Caco-2 (cell line): ENCODE measurements around the gene CCDC188. TPM values are rescaled to one million over a fixed set of nuclear protein-coding genes. Genes with fewer than 3 reads are reported as not detected.

Experiments
- BruUV-seq: library from RNA; stranded (reverse); fragments of 400-500 nt; replicated peaks from 2 replicates; lab custom pipeline; 2021; lab: Mats Ljungman, UMichigan
- CTCF ChIA-PET: fragments of 300-600 bp; sonication (Branson Sonifier 250); formaldehyde crosslinking; loops from one replicate; lab custom pipeline; 2022; ENCODE audit warnings: antibody characterized with exemption; lab: Charles Lee
- POLR2A ChIA-PET: fragments of 300-600 bp; sonication (Branson Sonifier 250); formaldehyde crosslinking; loops from one replicate; lab custom pipeline; 2022; ENCODE audit warnings: antibody characterized with exemption; lab: Charles Lee
- DNase-seq, 2 experiments: peaks; one replicate each; pipeline versions ENCODE4 v3.0.0 to v3.0.0-alpha.2; 2020 to 2022
- H3K27me3 ChIP-seq: replicated peaks from 2 replicates; pipeline ENCODE4 v1.6.0; 2011; ENCODE audit warnings: low read length; ENCODE audit not compliant: control insufficient read depth, insufficient read depth
- H3K36me3 ChIP-seq: 2 replicates; pipeline ENCODE4 v1.5.1; 2011; ENCODE audit warnings: low read length; ENCODE audit not compliant: control insufficient read depth, insufficient read depth
- H3K4me1 ChIP-seq: fragments of 250-450 bp; sonication (Bioruptor Pico); 2 replicates; pipeline ENCODE4 v1.5.1; 2020; ENCODE audit warnings: mild to moderate bottlenecking
- H3K4me3 ChIP-seq: 2 replicates; pipeline ENCODE4 v1.5.1; 2011; ENCODE audit warnings: low read depth, mild to moderate bottlenecking, control low read depth, low read length
- H3K9me3 ChIP-seq: fragments of 250-450 bp; sonication (Bioruptor Pico); 2 replicates; pipeline ENCODE4 v1.5.1; 2020; ENCODE audit warnings: mild to moderate bottlenecking, moderate library complexity
- H3K27ac Mint-ChIP-seq: one replicate; pipeline ENCODE4 v1.8.0; 2022; ENCODE audit warnings: mixed read lengths; ENCODE audit not compliant: unreplicated experiment
- H3K27me3 Mint-ChIP-seq: one replicate; pipeline ENCODE4 v1.8.0; 2022; ENCODE audit warnings: mixed read lengths; ENCODE audit not compliant: insufficient read depth, unreplicated experiment
- H3K36me3 Mint-ChIP-seq: one replicate; pipeline ENCODE4 v1.8.0; 2022; ENCODE audit warnings: mild to moderate bottlenecking, mixed read lengths; ENCODE audit not compliant: insufficient read depth, unreplicated experiment
- H3K4me1 Mint-ChIP-seq: one replicate; pipeline ENCODE4 v1.8.0; 2022; ENCODE audit warnings: low read depth, mixed read lengths; ENCODE audit not compliant: unreplicated experiment
- H3K4me3 Mint-ChIP-seq: one replicate; pipeline ENCODE4 v1.8.0; 2022; ENCODE audit warnings: mild to moderate bottlenecking, moderate library complexity, mixed read lengths; ENCODE audit not compliant: unreplicated experiment
- H3K9me3 Mint-ChIP-seq: one replicate; pipeline ENCODE4 v1.8.0; 2022; ENCODE audit warnings: mixed read lengths; ENCODE audit not compliant: unreplicated experiment
- intact Hi-C: fragments of 100-400 bp; cut with micrococcal nuclease; formaldehyde crosslinking; loops from one replicate; pipeline ENCODE4 v1.10.0; 2022; ENCODE audit not compliant: unreplicated experiment
- total RNA-seq: library from RNA; stranded (reverse); gene quantifications from 2 replicates; pipeline ENCODE4 v1.2.3, GENCODE V29; 2022
- TF ChIP-seq, protein P1 (sequence below), 2 experiments: fragments of 200-600 bp in 1 of 2; IDR thresholded peaks; 1 replicate in 1 of 2; 2 replicates in 1 of 2; pipeline versions ENCODE4 v1.5.1 to v1.8.0; 2011 to 2022; ENCODE audit warnings: antibody characterized with exemption in 1 of 2, control low read depth in 1 of 2, inconsistent platforms in 1 of 2, low read depth in 1 of 2, low read length in 1 of 2, mild to moderate bottlenecking in 1 of 2, moderate library complexity in 1 of 2; ENCODE audit not compliant: insufficient read depth in 1 of 2, severe bottlenecking in 1 of 2, unreplicated experiment in 1 of 2

CCDC188 gene
- total RNA-seq, 1 experiment from 2014 or later: not detected

DNA sequence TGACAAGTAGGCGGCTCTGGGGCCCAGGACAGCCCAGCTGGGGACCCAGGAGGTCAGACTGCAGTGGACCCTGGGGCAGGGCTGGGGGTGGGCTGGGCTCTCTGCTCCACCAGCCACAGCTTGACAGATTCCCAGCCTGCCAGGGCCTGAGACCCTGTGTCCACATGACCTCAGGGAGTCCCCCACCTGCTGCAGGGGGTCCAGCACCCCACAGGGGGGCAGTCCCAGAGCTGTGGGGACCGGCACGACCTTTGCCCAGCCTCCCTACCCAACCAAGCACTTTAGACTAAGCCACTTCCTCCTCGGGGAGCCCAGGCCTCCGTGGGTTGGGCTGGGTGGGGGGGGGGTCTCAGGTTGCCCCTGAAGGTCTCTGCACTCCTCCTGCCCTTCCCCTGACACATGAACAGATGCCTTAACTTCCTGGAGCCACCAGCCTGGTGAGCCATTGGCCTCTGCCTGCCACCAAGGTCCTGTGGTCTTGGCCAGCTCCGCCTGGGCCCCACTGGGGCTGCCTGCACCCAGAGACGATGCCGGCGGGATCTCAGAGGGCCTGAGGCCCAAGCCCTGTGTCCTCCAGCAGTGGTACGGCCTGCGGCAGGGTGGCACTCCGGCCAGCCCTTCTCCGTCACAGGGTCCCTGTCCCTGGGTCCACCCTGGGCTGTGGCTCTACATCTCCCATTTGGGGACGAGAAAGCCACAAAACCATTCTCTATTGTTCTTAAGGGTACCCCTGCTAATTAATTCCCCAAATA, 3.4 kb downstream of the CCDC188 start:
- DNase-seq: no peak
- Histone ChIP-seq H3K36me3 (no peaks in the 10 kb centered on the region), H3K4me1 (no peaks in the 10 kb centered on the region), H3K4me3 (no peak overlapping the region), H3K27me3 (no peaks in the 10 kb centered on the region), H3K9me3 (no peaks in the 10 kb centered on the region)
- TF ChIP-seq, protein P1, sequence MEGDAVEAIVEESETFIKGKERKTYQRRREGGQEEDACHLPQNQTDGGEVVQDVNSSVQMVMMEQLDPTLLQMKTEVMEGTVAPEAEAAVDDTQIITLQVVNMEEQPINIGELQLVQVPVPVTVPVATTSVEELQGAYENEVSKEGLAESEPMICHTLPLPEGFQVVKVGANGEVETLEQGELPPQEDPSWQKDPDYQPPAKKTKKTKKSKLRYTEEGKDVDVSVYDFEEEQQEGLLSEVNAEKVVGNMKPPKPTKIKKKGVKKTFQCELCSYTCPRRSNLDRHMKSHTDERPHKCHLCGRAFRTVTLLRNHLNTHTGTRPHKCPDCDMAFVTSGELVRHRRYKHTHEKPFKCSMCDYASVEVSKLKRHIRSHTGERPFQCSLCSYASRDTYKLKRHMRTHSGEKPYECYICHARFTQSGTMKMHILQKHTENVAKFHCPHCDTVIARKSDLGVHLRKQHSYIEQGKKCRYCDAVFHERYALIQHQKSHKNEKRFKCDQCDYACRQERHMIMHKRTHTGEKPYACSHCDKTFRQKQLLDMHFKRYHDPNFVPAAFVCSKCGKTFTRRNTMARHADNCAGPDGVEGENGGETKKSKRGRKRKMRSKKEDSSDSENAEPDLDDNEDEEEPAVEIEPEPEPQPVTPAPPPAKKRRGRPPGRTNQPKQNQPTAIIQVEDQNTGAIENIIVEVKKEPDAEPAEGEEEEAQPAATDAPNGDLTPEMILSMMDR (IDR thresholded peaks at IDR 0.05; ENCODE audit: insufficient read depth in 1 of 2, low read depth in 1 of 2, low read length in 1 of 2, severe bottlenecking in 1 of 2, unreplicated experiment in 1 of 2): no peak
- ChIA-PET CTCF (interaction anchor here (0.6 kb wide), 1 partner anchor 198 kb away, joined by 3 read pairs; no protein-coding TSS in a partner anchor), POLR2A (no interaction called here)
- Mint-ChIP-seq H3K27ac (no peak overlapping the region), H3K9me3 (no peaks in the 10 kb centered on the region), H3K4me1 (no peaks in the 10 kb centered on the region), H3K27me3 (no peaks in the 10 kb centered on the region), H3K4me3 (no peak overlapping the region), H3K36me3 (no peaks in the 10 kb centered on the region)
- no TSS peak for BruUV-seq
- intact Hi-C loops: no loop called here

GRCh38 chr22:20146777-20147176, 4.1 kb downstream of the CCDC188 start:
- no peaks in the 10 kb centered on the region for H3K36me3 Mint-ChIP-seq
- no peak overlapping the region for H3K27ac Mint-ChIP-seq
- ChIA-PET POLR2A (no interaction called here), CTCF (no interaction called here)
- DNase-seq: no peak
- Histone ChIP-seq H3K27me3 (no peaks in the 10 kb centered on the region), H3K36me3 (no peaks in the 10 kb centered on the region), H3K4me1 (no peaks in the 10 kb centered on the region), H3K4me3 (no peak overlapping the region), H3K9me3 (no peaks in the 10 kb centered on the region)
- H3K4me3 Mint-ChIP-seq: no peak overlapping the region
- intact Hi-C loops: no loop called here
- no TSS peak for BruUV-seq
- TF ChIP-seq, protein P1 (IDR thresholded peaks at IDR 0.05; ENCODE audit: insufficient read depth in 1 of 2, low read depth in 1 of 2, low read length in 1 of 2, severe bottlenecking in 1 of 2, unreplicated experiment in 1 of 2): no peak
- no peaks in the 10 kb centered on the region for H3K27me3 Mint-ChIP-seq
- no peaks in the 10 kb centered on the region for H3K9me3 Mint-ChIP-seq
- no peaks in the 10 kb centered on the region for H3K4me1 Mint-ChIP-seq

GRCh38 chr22:20145832-20146223, 5.0 kb downstream of the CCDC188 start:
- TF ChIP-seq, protein P1 (IDR thresholded peaks at IDR 0.05; ENCODE audit: insufficient read depth in 1 of 2, low read depth in 1 of 2, low read length in 1 of 2, severe bottlenecking in 1 of 2, unreplicated experiment in 1 of 2): no peak
- ChIA-PET POLR2A (no interaction called here), CTCF (no interaction called here)
- Mint-ChIP-seq H3K27me3 (no peaks in the 10 kb centered on the region), H3K4me1 (no peaks in the 10 kb centered on the region), H3K27ac (no peak overlapping the region), H3K4me3 (no peak overlapping the region), H3K36me3 (no peaks in the 10 kb centered on the region), H3K9me3 (no peaks in the 10 kb centered on the region)
- H3K36me3 ChIP-seq: no peaks in the 10 kb centered on the region
- no TSS peak for BruUV-seq
- no peaks in the 10 kb centered on the region for H3K27me3 ChIP-seq
- H3K4me1 ChIP-seq: no peaks in the 10 kb centered on the region
- no peak for DNase-seq
- intact Hi-C loops: no loop called here
- H3K9me3 ChIP-seq: no peaks in the 10 kb centered on the region
- no peak overlapping the region for H3K4me3 ChIP-seq
